NCI-H748 treated with DMSO at 0.1 percent for 48 hours (cell line): Measurements from ENCODE around the gene SERINC2.
"Not testable (repeated sequence)": the region's sequence is repeated elsewhere in the genome, so short reads cannot be mapped to it uniquely, and the experiment has no call there.

ENCODE experiments used
- DNase-seq: peaks from one replicate; lab custom pipeline; 2025; lab: John Stamatoyannopoulos, UW

Gene SERINC2

DNA sequence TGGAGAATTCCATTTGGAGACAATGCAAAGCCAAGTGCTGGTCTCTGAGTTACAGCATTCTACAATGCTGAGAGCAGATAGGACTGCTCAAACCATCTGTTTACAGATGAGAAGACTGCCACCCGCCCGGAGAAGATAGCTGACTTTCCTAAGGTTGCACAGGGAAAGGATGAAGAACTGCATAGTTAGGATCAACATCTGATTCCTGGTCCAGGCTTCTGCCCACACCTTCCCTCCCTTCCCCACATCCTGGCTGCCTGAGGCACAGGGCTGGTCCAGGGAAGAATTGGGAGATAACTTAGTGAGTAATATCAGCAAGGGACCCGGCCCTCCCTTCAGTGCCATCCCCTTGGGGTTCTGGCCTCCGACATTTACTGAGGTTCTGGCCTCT lies 2.0 kb downstream of the SERINC2 start:
- no peak for DNase-seq

DNA sequence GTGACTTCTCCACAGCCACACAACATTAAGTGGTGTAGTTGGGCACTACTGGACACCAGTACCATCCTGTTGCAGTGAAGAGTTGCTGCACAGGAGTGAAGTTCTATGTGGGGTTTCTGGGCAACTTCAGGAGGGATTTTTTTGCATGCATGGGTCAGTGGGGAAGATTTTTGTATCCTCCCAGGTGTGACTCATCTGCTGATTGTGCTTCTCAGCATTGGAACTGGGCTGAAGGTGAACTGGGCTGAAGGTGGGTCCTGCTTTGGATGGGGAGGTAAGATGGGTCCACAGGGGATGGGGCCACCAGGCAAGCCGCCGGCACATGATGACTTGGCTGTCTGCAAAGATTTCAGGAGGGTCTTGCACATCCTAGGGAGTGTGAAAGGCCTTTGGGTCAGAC lies 2.6 kb downstream of the SERINC2 start:
- no peak for DNase-seq

DNA sequence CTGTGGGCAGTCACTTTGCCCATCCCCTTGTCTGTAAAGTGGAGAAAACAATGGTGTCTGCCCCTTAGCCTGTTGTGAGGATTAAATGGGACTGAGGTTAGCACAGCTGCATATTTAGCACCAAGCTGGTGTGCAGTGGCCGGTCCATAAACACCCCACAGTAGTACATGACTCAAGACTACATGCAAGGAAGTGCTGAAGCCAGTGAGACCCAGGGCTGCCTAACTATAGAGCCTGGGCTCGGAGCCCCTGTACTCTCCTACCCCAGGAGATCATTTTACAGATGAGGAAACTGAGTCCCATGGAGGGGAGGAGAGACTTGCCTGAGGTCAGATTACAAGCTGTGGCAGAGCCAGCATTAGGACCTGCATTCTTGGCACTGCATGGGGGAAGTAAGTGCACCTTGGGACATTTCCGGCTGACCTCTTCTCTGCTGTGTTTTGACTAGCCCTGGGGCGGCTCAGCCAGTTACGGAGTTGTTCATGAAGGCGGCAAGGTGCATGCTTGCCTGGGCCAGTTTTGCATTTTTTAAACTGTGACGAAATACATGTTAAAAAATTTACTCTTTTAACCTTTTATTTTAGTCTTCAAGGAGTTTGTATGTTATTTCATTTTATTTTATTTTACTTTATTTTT lies 3.2 kb downstream of the SERINC2 start:
- no peak for DNase-seq

DNA sequence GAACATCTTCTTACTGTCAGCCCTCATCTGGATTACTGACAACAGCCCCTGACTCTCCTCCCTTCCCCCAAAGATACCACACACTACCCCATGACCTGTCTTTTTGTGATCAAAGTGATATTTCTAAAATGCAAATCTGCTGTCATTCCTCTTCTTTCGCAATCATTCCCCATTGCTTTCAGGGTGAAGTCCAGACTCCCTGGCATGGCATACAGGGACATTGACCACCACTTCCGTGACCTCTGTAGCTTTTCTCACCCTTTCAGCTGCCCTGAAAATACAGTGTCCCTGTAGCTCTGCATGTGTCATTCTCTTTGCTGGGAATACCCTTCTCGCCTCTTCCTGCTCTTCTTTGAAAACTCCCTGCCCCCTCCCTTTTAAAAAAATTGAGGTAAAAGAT lies 4.1 kb downstream of the SERINC2 start:
- no peak for DNase-seq

DNA sequence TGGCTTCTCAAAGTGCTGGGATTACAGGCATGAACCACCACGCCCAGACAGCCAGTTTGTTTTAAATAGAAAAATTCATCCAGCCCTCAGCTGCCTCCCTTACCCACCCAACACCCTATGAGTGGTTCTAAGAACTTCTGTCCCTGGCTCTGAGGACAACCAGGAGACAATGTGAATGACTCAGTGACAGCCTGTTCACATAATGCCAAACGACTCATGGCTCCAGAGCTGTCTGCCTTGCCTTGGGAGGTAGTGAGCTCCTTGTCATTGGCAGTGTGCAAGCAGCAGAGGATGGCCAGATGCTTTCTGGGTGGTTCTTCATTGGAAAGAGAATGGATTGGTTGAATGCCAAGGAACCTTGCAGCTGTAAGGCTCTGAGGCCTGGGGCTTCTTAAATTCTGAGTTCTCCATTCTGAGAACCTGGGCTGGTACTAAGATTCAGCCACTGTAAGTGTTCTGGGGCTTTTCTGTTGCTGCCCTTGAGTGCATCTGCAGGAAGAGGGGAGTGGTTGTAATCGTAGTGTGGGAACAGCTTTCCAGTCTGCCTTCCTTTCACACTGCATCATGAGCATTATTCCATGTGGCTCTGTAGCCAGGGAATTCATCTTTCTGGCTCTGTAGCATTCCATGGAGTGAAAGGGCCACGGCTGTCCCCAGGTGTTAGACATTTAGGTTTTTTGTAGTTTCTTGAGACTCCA lies 5.8 kb downstream of the SERINC2 start:
- DNase-seq, result no peak

DNA sequence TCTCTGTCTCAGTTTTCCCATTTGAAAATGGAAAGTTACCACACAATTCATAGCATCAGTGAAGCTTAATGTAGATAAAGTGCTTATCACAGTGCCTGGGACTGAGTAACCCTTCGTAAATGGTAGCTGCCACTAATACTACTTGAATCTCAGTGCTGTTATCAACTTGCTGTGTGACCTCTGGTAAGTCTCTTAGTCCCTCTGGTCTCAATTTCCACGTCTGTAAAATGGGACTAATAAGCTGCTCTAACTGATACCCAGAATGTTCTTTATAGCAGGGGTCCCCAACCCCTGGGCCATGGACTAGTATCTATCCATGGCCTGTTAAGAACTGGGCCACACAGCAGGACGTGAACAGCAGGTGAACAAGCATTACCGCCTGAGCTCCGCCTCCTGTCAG lies 7.7 kb downstream of the SERINC2 start:
- no peak for DNase-seq

DNA sequence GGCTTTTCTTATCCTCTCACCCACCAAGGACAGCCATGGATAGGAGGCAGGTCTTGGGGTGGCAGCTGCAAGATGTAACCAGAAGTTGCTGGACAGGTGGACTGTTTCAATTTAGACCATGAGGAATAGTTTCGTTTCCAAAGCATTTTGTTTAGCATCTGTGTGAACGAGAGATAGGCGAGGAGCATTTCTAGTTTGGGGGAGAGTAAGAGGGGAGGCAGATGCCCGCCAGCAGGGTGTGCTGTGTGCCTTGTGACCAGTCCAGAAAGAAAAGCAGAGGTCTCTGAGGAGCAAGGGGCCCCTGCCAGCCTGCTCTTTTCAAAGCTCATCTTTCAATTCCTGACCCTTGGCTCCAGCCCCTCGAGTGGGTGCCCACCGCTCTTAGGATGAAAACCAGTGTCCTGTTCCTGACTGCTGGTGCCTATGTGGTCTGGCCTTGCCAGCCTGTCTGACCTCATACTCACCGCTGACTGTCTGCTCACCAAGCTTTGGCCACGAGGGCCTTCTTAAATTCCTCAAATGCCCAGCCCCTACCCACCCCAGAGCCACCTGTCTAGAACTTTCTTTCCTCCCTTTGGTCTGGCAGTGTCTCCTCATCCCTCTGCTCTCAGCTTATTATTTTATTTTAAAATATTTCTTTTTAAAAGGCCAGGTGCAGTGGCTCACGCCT lies 8.5 kb downstream of the SERINC2 start:
- DNase-seq, result no peak

DNA sequence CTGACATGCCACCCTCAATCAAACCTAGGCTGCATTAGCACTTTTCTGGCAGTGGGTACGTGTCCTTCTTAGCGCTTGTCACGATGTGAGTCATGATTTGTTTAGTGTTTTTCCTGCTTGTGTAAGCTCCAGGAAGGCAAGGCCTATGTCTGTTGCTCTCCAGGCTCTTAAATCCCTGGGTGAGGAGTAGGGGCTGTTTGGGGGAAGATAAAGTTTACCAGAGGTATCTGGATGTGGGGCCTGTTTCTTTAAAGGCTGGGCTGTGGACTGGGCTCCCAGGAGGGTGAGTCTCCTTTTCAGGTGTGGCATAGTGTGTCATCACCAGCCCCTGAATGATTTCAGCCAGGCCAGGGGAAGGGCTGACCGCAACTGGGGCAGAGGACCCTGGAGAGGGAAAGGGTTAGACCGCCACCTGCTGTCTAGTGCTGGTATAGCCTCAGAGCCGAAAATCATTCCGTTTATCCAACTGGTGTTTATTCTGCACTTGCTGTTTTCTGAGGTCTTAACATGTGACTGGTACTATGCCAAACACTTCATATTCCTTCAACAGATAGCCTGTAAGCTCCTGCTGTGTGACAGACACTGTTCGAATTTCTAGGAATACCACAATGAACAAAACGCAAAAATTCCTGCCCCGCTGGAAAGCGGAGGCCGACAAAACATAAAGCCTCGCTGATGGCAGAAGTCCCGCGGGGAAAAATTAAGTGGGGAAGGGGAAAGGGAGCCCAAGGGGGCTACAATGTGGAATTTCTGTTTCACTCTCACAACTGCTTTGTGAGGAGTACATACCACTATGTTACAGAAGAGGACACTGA lies 9.7 kb downstream of the SERINC2 start:
- DNase-seq, result peak; percentile 12

DNA sequence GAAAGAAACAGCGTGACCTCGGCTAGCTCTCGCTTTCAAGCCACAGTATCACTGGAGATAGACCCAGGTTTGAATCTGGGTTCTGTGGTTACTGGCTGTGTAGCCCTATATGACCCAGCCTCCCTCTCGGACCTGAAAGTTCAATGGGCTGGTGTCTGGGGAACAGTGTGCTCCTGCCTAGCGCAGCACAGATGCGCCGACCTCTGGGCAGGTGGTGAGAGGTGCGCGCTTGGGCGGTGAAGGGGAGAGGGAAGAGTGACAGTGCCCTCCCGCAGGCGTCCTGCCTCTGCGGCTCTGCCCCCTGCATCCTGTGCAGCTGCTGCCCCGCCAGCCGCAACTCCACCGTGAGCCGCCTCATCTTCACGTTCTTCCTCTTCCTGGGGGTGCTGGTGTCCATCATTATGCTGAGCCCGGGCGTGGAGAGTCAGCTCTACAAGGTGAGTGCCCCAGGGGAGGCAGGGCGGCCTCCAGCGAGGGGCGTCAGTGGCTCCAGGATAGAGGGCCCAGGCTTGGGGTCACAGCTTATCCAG lies 10.5 kb downstream of the SERINC2 start:
- DNase-seq, result no peak

DNA sequence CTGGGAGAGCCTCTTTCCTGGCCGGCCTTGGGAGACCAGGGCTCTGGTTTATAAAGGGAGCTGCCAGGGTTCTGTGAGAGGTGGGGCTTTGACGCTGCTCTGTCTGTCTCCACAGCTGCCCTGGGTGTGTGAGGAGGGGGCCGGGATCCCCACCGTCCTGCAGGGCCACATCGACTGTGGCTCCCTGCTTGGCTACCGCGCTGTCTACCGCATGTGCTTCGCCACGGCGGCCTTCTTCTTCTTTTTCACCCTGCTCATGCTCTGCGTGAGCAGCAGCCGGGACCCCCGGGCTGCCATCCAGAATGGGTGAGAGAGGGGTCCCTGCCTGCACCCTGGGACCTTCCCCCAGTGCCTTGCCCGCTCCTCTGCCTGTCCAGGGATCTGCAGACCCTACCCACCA lies 11.6 kb downstream of the SERINC2 start:
- no peak for DNase-seq

DNA sequence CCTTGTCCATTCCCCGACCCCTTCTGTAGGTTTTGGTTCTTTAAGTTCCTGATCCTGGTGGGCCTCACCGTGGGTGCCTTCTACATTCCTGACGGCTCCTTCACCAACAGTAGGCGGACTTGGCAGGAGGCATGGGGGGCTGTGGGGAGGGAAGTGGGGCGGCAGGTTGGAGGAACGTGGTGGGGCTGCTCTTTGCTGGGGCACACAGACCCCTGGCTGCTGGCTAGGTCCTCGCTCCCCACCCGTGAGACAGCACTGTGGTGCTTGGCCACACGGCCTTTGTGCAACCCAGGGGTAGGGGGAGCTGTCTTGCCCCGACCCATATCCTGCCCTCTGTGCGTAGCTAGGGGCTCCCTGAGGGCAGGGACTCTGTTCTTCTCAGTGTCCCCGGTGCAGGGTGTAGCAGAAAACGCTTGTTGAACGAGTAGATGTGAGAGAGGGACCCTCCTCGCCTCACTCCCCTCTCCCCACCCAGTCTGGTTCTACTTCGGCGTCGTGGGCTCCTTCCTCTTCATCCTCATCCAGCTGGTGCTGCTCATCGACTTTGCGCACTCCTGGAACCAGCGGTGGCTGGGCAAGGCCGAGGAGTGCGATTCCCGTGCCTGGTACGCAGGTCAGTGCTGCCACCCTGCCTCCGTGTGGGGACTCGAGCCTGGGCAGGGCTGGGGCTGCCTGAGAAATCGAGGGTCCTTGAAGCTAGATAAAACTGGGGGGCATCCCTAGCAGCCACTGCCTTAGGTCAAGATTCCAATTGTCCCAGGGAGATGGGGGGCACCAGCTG lies 12.5 kb downstream of the SERINC2 start:
- DNase-seq, result no peak

DNA sequence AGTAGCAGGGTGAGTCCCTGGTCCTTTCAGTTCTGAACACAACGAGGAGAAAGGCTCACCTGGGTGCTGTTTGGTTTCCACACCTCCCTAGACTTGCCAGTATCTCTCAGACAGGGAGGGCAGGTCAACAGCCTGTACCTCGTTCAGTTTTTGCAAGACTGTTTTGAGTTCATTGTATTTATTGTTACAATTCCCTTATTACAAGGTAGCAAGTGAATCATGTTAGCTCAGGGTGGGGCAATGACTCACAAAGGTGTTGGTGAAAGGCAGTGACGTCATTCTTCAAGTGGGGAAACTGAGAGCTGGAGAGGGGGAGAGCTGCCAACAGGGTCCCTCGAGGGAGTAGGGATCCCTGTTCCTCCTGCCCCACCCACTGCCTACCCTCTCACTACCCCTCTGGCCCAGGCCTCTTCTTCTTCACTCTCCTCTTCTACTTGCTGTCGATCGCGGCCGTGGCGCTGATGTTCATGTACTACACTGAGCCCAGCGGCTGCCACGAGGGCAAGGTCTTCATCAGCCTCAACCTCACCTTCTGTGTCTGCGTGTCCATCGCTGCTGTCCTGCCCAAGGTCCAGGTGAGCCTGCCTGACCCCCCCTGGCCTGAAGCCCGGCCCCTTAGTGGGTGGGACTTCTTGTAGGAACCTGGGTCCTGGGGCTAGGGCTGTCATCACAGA lies 13.4 kb downstream of the SERINC2 start:
- DNase-seq, result no peak

DNA sequence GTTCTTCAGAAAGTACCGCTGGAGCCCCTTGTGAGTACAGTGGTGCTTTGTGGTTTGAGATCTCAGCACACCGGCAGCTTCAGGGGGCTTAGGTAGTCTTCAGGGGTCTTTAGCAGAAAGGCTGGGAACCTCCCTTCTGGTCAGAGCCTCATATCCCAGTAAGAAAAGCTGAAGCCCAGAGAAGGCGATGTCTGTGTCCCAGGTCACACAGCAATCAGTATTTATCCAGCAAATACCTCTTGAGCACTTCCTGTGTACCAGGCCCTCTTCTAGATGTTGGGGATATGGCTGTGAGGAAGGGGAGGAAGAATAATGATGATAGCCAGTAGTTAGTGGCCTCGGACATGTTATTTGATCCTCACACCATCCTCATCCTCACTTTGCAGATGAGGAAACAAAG lies 14.3 kb downstream of the SERINC2 start:
- DNase-seq, result no peak

DNA sequence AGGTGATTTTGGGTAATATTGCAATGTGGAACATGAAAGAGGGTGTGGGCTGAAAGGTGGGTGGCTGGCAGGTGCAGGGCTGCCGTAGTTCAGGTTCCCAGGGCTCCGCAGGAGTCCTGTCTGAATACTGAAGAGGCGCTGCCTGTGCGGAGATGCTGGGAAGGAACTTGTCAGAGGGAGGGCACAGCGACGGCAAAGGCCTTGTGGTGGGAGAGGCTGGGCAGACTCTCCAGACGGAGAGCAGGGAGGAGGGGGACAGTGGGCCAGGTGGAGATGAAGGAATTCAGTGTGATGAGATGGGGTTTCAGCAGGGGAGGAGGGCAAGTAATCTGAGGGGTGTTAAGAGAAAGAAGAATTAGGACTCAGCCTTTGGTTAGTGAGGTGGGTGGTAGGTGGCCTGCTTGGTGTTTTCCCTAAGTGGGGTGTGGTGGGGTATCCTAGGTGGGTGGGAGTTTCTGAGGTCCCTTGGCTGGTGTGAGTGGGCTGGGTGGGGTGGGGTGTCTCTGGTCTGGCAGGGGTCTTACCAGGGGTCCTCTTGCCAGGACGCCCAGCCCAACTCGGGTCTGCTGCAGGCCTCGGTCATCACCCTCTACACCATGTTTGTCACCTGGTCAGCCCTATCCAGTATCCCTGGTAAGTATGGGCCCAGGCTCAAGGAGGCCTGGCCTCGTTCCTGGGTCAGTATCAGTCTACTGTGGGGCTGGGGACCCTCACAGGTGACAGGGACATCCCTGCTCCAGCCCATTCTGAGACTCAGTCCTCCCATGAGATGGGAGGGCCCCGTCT lies 15.6 kb downstream of the SERINC2 start:
- no peak for DNase-seq

DNA sequence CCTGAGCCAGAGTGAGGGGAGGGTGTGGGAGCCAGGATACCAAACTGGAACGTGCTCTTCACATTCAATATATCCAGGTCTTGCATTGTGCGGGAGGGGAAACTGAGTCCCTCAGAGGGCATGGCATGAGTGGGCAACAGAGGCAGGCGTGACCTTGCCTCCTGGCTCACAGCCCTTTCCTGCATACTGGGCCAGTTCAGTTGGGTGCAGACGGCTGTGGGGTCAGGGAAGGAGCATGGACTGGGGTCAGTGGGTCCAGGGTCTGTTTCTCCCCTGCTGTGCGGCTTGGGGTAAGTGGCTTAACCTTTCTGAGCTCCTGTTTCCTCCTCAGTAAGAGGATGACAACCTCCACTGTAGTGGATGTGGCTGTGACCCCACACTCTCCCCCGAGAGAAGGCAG lies 16.6 kb downstream of the SERINC2 start:
- DNase-seq, result no peak

DNA sequence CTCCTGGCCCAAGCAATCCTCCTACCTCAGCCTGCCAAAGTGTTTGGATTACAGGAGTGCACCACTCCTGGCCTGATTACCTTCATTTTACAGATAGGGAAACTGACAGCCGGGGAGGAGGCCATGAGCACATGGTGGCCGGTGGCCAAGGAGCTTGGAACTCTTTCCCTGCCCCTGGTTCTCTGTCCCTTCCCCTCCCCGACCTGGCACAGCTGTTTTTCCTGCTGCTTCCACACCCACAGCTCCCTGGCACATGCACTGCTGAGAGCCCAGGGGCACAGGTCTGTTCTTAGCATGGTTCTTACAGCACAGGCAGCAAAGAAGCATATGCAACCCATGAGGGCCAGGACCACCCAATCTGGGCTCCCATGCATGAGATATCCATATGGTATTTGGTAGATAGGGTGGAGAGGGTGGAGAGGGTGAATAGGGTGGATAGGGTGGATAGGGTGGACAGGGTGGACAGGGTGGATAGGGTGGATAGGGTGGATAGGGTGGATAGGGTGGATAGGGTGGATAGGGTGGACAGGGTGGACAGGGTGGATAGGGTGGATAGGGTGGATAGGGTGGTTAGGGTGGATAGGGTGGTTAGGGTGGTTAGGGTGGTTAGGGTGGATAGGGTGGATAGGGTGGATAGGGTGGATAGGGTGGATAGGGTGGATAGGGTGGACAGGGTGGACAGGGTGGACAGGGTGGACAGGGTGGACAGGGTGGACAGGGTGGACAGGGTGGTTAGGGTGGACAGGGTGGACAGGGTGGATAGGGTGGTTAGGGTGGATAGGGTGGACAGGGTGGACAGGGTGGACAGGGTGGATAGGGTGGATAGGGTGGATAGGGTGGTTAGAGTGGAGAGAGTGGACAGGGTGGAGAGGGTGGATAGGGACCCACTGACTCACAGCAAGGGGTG lies 18.6 kb downstream of the SERINC2 start:
- DNase-seq, result not testable (repeated sequence)

DNA sequence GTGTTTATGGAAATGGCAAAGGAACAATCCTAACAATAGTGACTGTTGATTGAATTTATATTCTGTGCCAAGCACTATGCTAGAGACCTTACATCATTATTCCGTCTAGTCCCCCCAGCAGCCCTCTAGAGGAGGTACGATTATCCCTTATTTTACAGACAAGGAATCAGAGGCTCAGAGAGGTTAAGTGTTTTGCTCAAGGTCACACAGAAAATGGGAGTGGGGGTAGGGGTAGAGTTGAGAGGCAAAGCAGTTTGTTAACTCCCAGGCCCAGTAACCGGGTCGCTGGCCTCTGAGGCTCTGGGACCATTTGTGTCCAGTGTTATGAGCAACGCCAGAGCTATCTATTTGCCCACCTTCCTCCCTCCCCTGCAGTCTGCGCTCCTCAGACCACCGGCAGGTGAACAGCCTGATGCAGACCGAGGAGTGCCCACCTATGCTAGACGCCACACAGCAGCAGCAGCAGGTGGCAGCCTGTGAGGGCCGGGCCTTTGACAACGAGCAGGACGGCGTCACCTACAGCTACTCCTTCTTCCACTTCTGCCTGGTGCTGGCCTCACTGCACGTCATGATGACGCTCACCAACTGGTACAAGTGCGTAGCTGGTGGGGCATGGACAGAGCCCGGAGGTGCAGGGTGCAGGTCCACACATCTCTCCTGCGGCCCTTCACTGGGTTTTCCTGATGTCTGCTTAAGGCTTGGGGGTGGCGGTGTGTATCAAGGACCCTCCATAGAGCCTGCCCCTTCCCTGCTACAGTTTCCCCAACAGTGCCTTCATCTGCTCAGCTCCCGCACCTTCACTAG lies 19.8 kb downstream of the SERINC2 start:
- DNase-seq, result no peak

DNA sequence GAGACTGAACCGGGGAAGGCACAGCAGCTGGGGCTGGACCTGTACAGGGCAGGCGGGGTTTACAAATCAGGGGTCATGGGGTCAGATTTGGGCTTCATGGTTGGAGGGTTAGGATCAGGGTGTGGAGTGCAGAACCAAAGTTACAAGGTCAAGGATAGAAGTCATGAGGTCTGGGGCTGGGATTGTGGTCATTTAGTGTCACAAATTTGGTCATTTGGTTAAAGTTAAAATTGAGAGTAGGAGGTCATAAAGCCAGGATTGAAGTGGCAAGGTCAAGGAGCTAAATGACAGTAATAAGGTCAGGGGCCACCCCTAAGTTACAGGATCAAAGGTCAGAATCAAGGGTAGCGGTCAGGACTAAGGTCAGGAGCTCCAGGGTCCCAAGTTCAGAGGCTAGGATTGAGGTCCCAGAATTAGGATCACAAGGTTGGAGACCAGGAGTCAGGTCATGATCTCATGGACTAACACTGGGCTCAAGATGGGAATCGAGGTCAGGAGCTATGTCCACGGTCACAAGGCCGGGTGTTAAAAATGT lies 20.4 kb downstream of the SERINC2 start:
- DNase-seq, result no peak
